ENCODE results near the gene ATRN. TPM values are rescaled to one million over a fixed set of nuclear protein-coding genes. Genes with fewer than 3 reads are reported as not detected.

Gene ATRN
- total and polyA plus RNA-seq, 2 of the 8 experiments (the other 6 are each of a cell fraction or from before 2014, with no cell fraction given): 12.0 to 17.4 TPM

DNA sequence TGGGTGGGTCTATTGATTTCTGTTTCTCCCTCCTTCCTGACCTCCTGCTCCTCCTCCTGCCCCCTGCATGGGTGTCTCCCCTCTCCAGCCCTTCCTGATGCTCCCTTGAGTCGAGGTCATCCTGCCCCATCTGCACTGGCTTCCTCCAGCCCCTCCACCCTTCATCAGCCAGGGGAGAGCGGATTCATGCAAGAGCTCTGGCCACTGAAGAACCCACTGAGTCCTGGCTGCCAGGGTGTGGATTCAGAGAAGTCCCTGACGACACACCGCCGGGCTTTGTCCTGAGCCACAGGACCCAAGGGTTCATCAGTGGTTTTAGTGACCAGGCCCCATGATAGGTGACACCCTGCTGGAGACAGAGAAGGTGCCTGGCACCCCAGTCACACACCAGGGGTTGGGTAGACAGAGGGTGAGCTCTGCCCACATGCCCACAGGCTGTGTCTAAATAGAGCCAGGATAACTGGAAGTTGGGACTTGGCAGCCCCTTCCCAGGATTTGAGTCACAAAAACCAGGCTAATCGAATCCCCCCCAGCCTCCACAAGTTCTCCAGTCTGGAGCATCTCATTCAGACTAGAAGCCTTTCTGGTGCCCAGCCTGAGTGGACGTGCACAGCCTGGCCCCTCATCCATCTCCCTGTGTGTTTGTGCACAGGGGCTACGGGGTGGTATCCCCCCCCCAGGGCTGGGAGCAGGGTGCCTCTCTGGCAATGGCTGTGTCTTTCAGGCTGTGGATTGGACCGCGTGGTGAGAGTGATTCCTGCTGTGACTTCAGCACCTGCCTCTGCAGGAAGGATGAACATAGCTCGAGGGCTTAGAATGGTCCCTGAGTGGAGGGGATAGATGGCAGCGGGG, 191.2 kb downstream of the ATRN start (continued):
- TF ChIP-seq TBP (IDR thresholded peaks at IDR 0.05; ENCODE audit: low read depth, low read length): no peak
- TF ChIP-seq HDAC2 (IDR thresholded peaks at IDR 0.05; ENCODE audit: borderline replicate concordance in 1 of 2, low read depth in 2 of 2, low read length in 2 of 2): no peak
- TF ChIP-seq EGR1 (IDR thresholded peaks at IDR 0.05; ENCODE audit: borderline replicate concordance, low read depth, low read length): no peak

Data from H1 (cell line).